CD4-positive, alpha-beta T cell treated with Interleukin-15 for 1 hour (primary cell): ENCODE results near the gene KRTAP5-1.

Experiments used
- DNase-seq: peaks from one replicate; pipeline ENCODE4 v3.0.0-alpha.2; 2020

The KRTAP5-1 gene

GRCh38 chr11:1570896-1571759 lies 14.0 kb downstream of the KRTAP5-1 start:
- DNase-seq, result peak; percentile 48

GRCh38 chr11:1570531-1570895 lies 14.6 kb downstream of the KRTAP5-1 start:
- no peak for DNase-seq

GRCh38 chr11:1570001-1570453 lies 15.1 kb downstream of the KRTAP5-1 start:
- no peak for DNase-seq

GRCh38 chr11:1569251-1569780 lies 15.8 kb downstream of the KRTAP5-1 start:
- no peak for DNase-seq

- peak; percentile 78 for DNase-seq
Measured at GRCh38 chr11:1568441-1568911, 16.6 kb downstream of the KRTAP5-1 start.

GRCh38 chr11:1567721-1568100 lies 17.4 kb downstream of the KRTAP5-1 start:
- DNase-seq, result no peak

- DNase-seq, result no peak
Measured at GRCh38 chr11:1567052-1567720, 17.9 kb downstream of the KRTAP5-1 start.

- no peak for DNase-seq
Measured at GRCh38 chr11:1566381-1567051, 18.6 kb downstream of the KRTAP5-1 start.

GRCh38 chr11:1565904-1566247 lies 19.2 kb downstream of the KRTAP5-1 start:
- DNase-seq, result no peak

- no peak for DNase-seq
Measured at GRCh38 chr11:1565173-1565903, 19.7 kb downstream of the KRTAP5-1 start.

- no peak for DNase-seq
Measured at GRCh38 chr11:1564535-1565172, 20.4 kb downstream of the KRTAP5-1 start.

- DNase-seq, result no peak
Measured at GRCh38 chr11:1563697-1564534, 21.2 kb downstream of the KRTAP5-1 start.

GRCh38 chr11:1563149-1563638 lies 21.9 kb downstream of the KRTAP5-1 start:
- no peak for DNase-seq

- no peak for DNase-seq
Measured at GRCh38 chr11:1562469-1563148, 22.5 kb downstream of the KRTAP5-1 start.

- DNase-seq, result no peak
Measured at GRCh38 chr11:1561955-1562354, 23.1 kb downstream of the KRTAP5-1 start.

- no peak for DNase-seq
Measured at GRCh38 chr11:1561266-1561665, 23.8 kb downstream of the KRTAP5-1 start.

GRCh38 chr11:1560649-1561251 lies 24.3 kb downstream of the KRTAP5-1 start:
- DNase-seq, result no peak

- DNase-seq, result no peak
Measured at GRCh38 chr11:1560002-1560648, 25.0 kb downstream of the KRTAP5-1 start.
